Endothelial cell of umbilical vein (primary cell): ENCODE data around the gene VCAN. TPM values are rescaled to one million over a fixed set of nuclear protein-coding genes. Genes with fewer than 3 reads are reported as not detected.

Experiments
- BruUV-seq: library from RNA; stranded (reverse); fragments of 400-500 nt; replicated peaks from 2 replicates; lab custom pipeline; 2021; lab: Mats Ljungman, UMichigan
- CTCF ChIA-PET: fragments of 300-600, 350-600 bp; sonication (Branson Sonifier 250); formaldehyde crosslinking; loops from one replicate; lab custom pipeline; 2021; ENCODE audit warnings: antibody characterized with exemption, inconsistent platforms; lab: Charles Lee
- POLR2A ChIA-PET: fragments of 300-600, 350-600 bp; sonication (Branson Sonifier 250); formaldehyde crosslinking; loops from one replicate; lab custom pipeline; 2021; ENCODE audit warnings: antibody characterized with exemption, inconsistent platforms; lab: Charles Lee
- DNase-seq: peaks from one replicate; pipeline ENCODE4 v3.0.0-alpha.2; 2011; ENCODE audit warnings: low read depth, low spot score
- FAIRE-seq: peaks from 2 replicates; lab custom pipeline; 2011; peaks lifted over from hg19 to GRCh38; lab: Jason Lieb, UNC
- H2AFZ ChIP-seq: 2 replicates; pipeline ENCODE4 v1.6.0; 2012; ENCODE audit warnings: low read depth, low read length, control low read depth, inconsistent platforms
- H3K27ac ChIP-seq: 2 replicates; pipeline ENCODE4 v1.5.1; 2011; ENCODE audit warnings: low read depth, mild to moderate bottlenecking, control low read depth, low read length, moderate library complexity; ENCODE audit not compliant: insufficient read depth
- H3K27me3 ChIP-seq, 2 experiments: 2 replicates each; pipeline versions ENCODE4 v1.6.0 to v1.6.1; 2011; ENCODE audit warnings: low read length in 2 of 2, mixed read lengths in 1 of 2; ENCODE audit not compliant: control insufficient read depth in 2 of 2, insufficient read depth in 2 of 2
- H3K36me3 ChIP-seq, 2 experiments: 2 replicates in 1 of 2; 3 replicates in 1 of 2; pipeline ENCODE4 v1.5.1; 2011; ENCODE audit warnings: low read length in 2 of 2, mild to moderate bottlenecking in 1 of 2, moderate library complexity in 1 of 2; ENCODE audit not compliant: control insufficient read depth in 2 of 2, insufficient read depth in 2 of 2; ENCODE audit errors: extremely low read depth in 1 of 2
- H3K4me1 ChIP-seq: 3 replicates; pipeline ENCODE4 v1.5.1; 2011; ENCODE audit warnings: mild to moderate bottlenecking, low read length; ENCODE audit not compliant: control insufficient read depth, insufficient read depth; ENCODE audit errors: extremely low read depth
- H3K4me2 ChIP-seq: 2 replicates; pipeline ENCODE4 v1.6.1; 2011; ENCODE audit warnings: low read length, control low read depth, mixed read lengths; ENCODE audit not compliant: insufficient read depth
- H3K4me3 ChIP-seq, 3 experiments: fragments of 200-600 bp in 1 of 3; sonication (generic), shearing (Covaris generic) in 1 of 3; replicated peaks in 1 of 3; 2 replicates each; pipeline ENCODE4 v1.5.1; 2011 to 2016; ENCODE audit warnings: control low read depth in 3 of 3, low read length in 3 of 3, mild to moderate bottlenecking in 2 of 3, inconsistent platforms in 1 of 3, low read depth in 1 of 3, moderate library complexity in 1 of 3; ENCODE audit not compliant: insufficient read depth in 1 of 3
- H3K79me2 ChIP-seq: 2 replicates; pipeline ENCODE4 v1.6.0; 2012; ENCODE audit warnings: low read length, inconsistent platforms; ENCODE audit not compliant: control insufficient read depth, insufficient read depth
- H3K9ac ChIP-seq: replicated peaks from 2 replicates; pipeline ENCODE3; 2011; ENCODE audit warnings: low read length, control low read depth; ENCODE audit not compliant: insufficient read depth; ENCODE audit errors: extremely low read depth
- H3K9me1 ChIP-seq: replicated peaks from 3 replicates; pipeline ENCODE4 v1.6.0; 2011; ENCODE audit warnings: mild to moderate bottlenecking, low read length; ENCODE audit not compliant: control insufficient read depth, insufficient read depth; ENCODE audit errors: extremely low read depth
- H3K9me3 ChIP-seq: replicated peaks from 2 replicates; pipeline ENCODE4 v1.5.1; 2012; ENCODE audit warnings: low read length, inconsistent platforms; ENCODE audit not compliant: control insufficient read depth, insufficient read depth
- H4K20me1 ChIP-seq: replicated peaks from 2 replicates; pipeline ENCODE3; 2011; ENCODE audit warnings: mild to moderate bottlenecking, low read length; ENCODE audit not compliant: control insufficient read depth, insufficient read depth; ENCODE audit errors: extremely low read depth
- CTCF ChIP-seq, 2 donors: IDR thresholded peaks; 1 replicate in 1 of 2; 2 replicates in 1 of 2; pipeline ENCODE4 v1.5.1; 2011; ENCODE audit warnings: low read length in 2 of 2, mild to moderate bottlenecking in 2 of 2, moderate library complexity in 2 of 2, control low read depth in 1 of 2, inconsistent platforms in 1 of 2, low read depth in 1 of 2; ENCODE audit not compliant: insufficient read depth in 1 of 2; ENCODE audit errors: extremely low read depth in 1 of 2
- EZH2 ChIP-seq: IDR thresholded peaks from 2 replicates; pipeline ENCODE4 v1.6.1; 2012; ENCODE audit warnings: borderline replicate concordance, low read depth, mild to moderate bottlenecking, moderate library complexity, low read length, inconsistent platforms; ENCODE audit not compliant: severe bottlenecking
- FOS ChIP-seq: IDR thresholded peaks from 2 replicates; pipeline ENCODE4 v1.6.1; 2011; ENCODE audit warnings: mild to moderate bottlenecking, low read length, moderate library complexity, borderline replicate concordance; ENCODE audit not compliant: insufficient read depth
- GATA2 ChIP-seq: IDR thresholded peaks from 2 replicates; pipeline ENCODE4 v1.7.0; 2011; ENCODE audit warnings: low read depth, mild to moderate bottlenecking, moderate library complexity, mixed read lengths, low read length; ENCODE audit not compliant: insufficient read length, insufficient read depth
- JUN ChIP-seq: IDR thresholded peaks from 2 replicates; pipeline ENCODE4 v1.6.1; 2011; ENCODE audit warnings: borderline replicate concordance, low read depth; ENCODE audit not compliant: insufficient read length, insufficient read depth
- MAX ChIP-seq: IDR thresholded peaks from 2 replicates; pipeline ENCODE4 v1.6.1; 2011; ENCODE audit not compliant: insufficient read depth, insufficient read length
- MYC ChIP-seq: IDR thresholded peaks from one replicate; pipeline ENCODE4 v1.6.1; 2011; ENCODE audit warnings: mild to moderate bottlenecking, low read depth, low read length
- POLR2A ChIP-seq: IDR thresholded peaks from 2 replicates; pipeline ENCODE4 v1.6.1; 2012; ENCODE audit warnings: low read depth, mild to moderate bottlenecking, control low read depth, low read length
- POLR2AphosphoS5 ChIP-seq: IDR thresholded peaks from 2 replicates; pipeline ENCODE4 v1.6.1; 2012; ENCODE audit warnings: low read depth, mild to moderate bottlenecking, control low read depth, low read length, moderate library complexity; ENCODE audit not compliant: insufficient read depth
- dilution Hi-C: fragments of 300-500 bp; cut with MboI; formaldehyde crosslinking; loops from one replicate; pipeline ENCODE4 v1.15.0; 2019; ENCODE audit warnings: low sequenced_read_pairs; ENCODE audit not compliant: extremely low pct_ligation_motif_present
- intact Hi-C: fragments of 100-400 bp; cut with micrococcal nuclease; formaldehyde crosslinking; loops from one replicate; pipeline ENCODE4 v1.10.0; 2022
- polyA plus RNA-seq, 4 experiments: library from polyadenylated mRNA; depleted of rRNA in 3 of 4; stranded (reverse) in 3 of 4; unstranded in 1 of 4; fragments of >200 nt; gene quantifications; 2 replicates each; pipeline versions ENCODE4 v1.2.1 to v1.2.3, GENCODE V29; 2011 to 2012; ENCODE audit warnings: missing spikeins in 1 of 4
- total RNA-seq: library from RNA; stranded (reverse); gene quantifications from 2 replicates; pipeline ENCODE4 v1.2.3, GENCODE V29; 2021

The VCAN gene
- total and polyA plus RNA-seq, 2 donors (not counting 3 experiments of a cell fraction or from before 2014, with no cell fraction given) = 0.35 to 1.2 TPM

- no peaks in the 10 kb centered on the region for H3K36me3 ChIP-seq
- no peak overlapping the region for H3K4me2 ChIP-seq
- dilution Hi-C loops = no loop called here
- H3K27me3 ChIP-seq = peaks cover 4 to 5% of the 10 kb centered on the region in 2 experiments
- no peaks in the 10 kb centered on the region for H3K9me1 ChIP-seq
- H4K20me1 ChIP-seq = no peaks in the 10 kb centered on the region
- intact Hi-C loops = no loop called here
- H3K9ac ChIP-seq = no peak overlapping the region
- H2AFZ ChIP-seq = no peak overlapping the region
- H3K27ac ChIP-seq = no peak overlapping the region
- H3K9me3 ChIP-seq = no peaks in the 10 kb centered on the region
- ChIA-PET CTCF (interaction anchor here (1.0 to 1.2 kb wide), 2 partner anchors 12 to 18 kb away, joined by 3 to 4 read pairs; no protein-coding TSS in a partner anchor), POLR2A (no interaction called here)
- peak; percentile 36 for DNase-seq
- no peak overlapping the region for H3K4me3 ChIP-seq
- H3K4me1 ChIP-seq = peaks cover 8% of the 10 kb centered on the region
- no peaks in the 10 kb centered on the region for H3K79me2 ChIP-seq
- no TSS peak for BruUV-seq
- TF ChIP-seq FOS (peak; percentile 29), MAX (no peak), CTCF (IDR thresholded peaks at IDR 0.05; ENCODE audit: extremely low read depth in 1 of 2, insufficient read depth in 1 of 2, low read depth in 1 of 2, low read length in 2 of 2) (no peak)
- FAIRE-seq = peak; percentile 85
Measured at GRCh38 chr5:83450183-83450966, 21.2 kb upstream of the VCAN start.

- Histone ChIP-seq H3K9me3 (no peaks in the 10 kb centered on the region), H2AFZ (no peak overlapping the region), H3K9ac (no peak overlapping the region), H3K4me1 (peaks cover 8% of the 10 kb centered on the region), H3K27me3 (peaks cover 4 to 5% of the 10 kb centered on the region in 2 experiments), H4K20me1 (no peaks in the 10 kb centered on the region), H3K4me3 (no peak overlapping the region), H3K4me2 (no peak overlapping the region), H3K9me1 (no peaks in the 10 kb centered on the region), H3K79me2 (no peaks in the 10 kb centered on the region), H3K27ac (no peak overlapping the region), H3K36me3 (no peaks in the 10 kb centered on the region)
- CTCF ChIA-PET = interaction anchor here (1.0 to 1.2 kb wide), 2 partner anchors 12 to 17 kb away, joined by 3 to 4 read pairs; no protein-coding TSS in a partner anchor
- POLR2A ChIA-PET = no interaction called here
- intact Hi-C loops = no loop called here
- dilution Hi-C loops = no loop called here
- TF ChIP-seq MYC = no peak
- TF ChIP-seq MAX = no peak
- TF ChIP-seq JUN = no peak
- no peak for TF ChIP-seq EZH2
- TF ChIP-seq GATA2 = no peak
- no peak for TF ChIP-seq FOS
- no peak for TF ChIP-seq POLR2AphosphoS5
- no peak for TF ChIP-seq CTCF (IDR thresholded peaks at IDR 0.05; ENCODE audit: extremely low read depth in 1 of 2, insufficient read depth in 1 of 2, low read depth in 1 of 2, low read length in 2 of 2)
- TF ChIP-seq POLR2A = no peak
- DNase-seq = no peak
- FAIRE-seq = no peak
- BruUV-seq = no TSS peak
Measured at GRCh38 chr5:83450967-83451248, 20.6 kb upstream of the VCAN start.
